Stomach smooth muscle (tissue), 2 donors: ENCODE results near the gene RENBP.

Source experiments
- H3K27ac ChIP-seq: one replicate; pipeline ENCODE4 v1.7.0; 2013; ENCODE audit warnings: mild to moderate bottlenecking, low read length, inconsistent platforms
- H3K27me3 ChIP-seq, 2 donors: one replicate each; pipeline ENCODE4 v1.7.0; 2013; ENCODE audit warnings: low read length in 2 of 2; ENCODE audit not compliant: insufficient read depth in 2 of 2, control insufficient read depth in 1 of 2
- H3K36me3 ChIP-seq, 2 donors: one replicate each; pipeline ENCODE4 v1.7.0; 2013; ENCODE audit warnings: low read length in 2 of 2; ENCODE audit not compliant: control insufficient read depth in 2 of 2, insufficient read depth in 2 of 2
- H3K4me1 ChIP-seq: one replicate; pipeline ENCODE4 v1.7.0; 2013; ENCODE audit warnings: low read length; ENCODE audit not compliant: control insufficient read depth, insufficient read depth
- H3K4me3 ChIP-seq, 2 donors: one replicate each; pipeline ENCODE4 v1.7.0; 2013; ENCODE audit warnings: low read length in 2 of 2
- H3K9ac ChIP-seq, 2 donors: one replicate each; pipeline ENCODE4 v1.7.0; 2013; ENCODE audit warnings: low read length in 2 of 2, mild to moderate bottlenecking in 1 of 2
- H3K9me3 ChIP-seq, 2 donors: one replicate each; pipeline ENCODE4 v1.7.0; 2013; ENCODE audit warnings: low read length in 2 of 2; ENCODE audit not compliant: control insufficient read depth in 2 of 2
- donor health status: healthy.
- donor health status: Pancreatic carcinoma.

Gene RENBP

DNA sequence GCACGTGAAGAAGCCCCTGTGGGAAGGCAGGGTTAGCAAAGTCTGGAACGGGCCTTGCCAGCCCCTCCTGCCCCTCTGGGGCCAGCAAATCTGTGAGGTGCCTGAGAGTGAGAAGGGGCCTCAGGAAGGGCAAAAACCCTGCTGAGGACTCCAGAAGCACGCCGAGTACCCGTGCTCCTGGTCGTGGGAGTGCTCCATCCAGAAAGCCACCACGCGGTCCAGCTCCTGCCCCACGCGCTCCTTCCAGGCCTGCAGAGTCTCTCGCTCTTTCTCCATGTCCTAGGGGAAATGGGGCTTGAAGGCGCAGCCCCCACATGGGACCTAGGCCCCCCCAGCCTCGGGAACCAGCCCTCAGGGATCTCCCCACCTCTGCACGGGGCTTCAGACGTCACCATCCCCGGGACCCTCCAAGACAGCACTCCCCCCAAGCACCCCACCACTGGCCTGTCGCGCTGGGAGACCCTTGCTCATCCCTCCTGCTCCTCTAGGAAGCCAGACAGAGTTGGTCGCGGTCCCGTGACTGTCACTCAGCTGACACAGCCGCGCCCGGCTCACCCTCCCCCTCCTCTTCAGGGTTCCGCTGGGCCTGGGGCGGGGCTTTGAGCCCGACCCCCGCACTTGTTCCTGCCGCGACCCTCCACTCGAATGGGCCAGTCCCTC, at the start of gene RENBP:
TSS of gene RENBP (minus strand) at position 504 of the 660 bp plus-strand sequence. CDS start at position 471, 33 bp downstream.
- Histone ChIP-seq H3K4me1 (peaks cover 28% of the 10 kb centered on the region), H3K27ac (no peak within 1 kb of the TSS), H3K4me3 (peak within 1 kb of the TSS; percentile 49 to 60), H3K9ac (peak within 1 kb of the TSS; percentile 36 to 48), H3K36me3 (no peaks in the 10 kb centered on the region), H3K27me3 (peaks cover 0 to 8% of the 10 kb centered on the region in 2 donors), H3K9me3 (no peaks in the 10 kb centered on the region)

DNA sequence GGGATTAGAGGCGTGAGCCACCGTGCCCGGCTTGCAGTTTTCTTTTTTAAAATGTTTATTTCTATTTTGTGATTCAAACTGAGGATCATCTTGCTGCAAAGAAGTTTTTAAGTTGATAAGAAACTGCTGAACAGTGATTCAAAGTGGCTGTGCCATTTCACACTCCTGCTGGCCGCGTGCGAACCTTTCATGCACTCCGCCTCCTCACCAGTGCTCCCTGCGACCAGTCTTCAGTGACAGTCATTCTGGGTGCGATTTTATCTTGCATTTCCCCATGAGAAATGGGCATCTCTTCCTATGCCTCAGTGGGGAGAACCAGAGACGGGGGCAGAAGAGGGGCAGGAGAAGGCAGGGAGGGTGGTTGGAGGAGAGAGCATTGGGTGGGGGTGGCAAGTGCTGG, 49.5 kb upstream of the RENBP start:
- no peak overlapping the region for H3K27ac ChIP-seq
- peaks cover 0 to 11% of the 10 kb centered on the region in 2 donors for H3K27me3 ChIP-seq
- H3K9me3 ChIP-seq = no peaks in the 10 kb centered on the region
- no peaks in the 10 kb centered on the region for H3K36me3 ChIP-seq
- no peak overlapping the region for H3K4me3 ChIP-seq
- no peaks in the 10 kb centered on the region for H3K4me1 ChIP-seq
- no peak overlapping the region for H3K9ac ChIP-seq

DNA sequence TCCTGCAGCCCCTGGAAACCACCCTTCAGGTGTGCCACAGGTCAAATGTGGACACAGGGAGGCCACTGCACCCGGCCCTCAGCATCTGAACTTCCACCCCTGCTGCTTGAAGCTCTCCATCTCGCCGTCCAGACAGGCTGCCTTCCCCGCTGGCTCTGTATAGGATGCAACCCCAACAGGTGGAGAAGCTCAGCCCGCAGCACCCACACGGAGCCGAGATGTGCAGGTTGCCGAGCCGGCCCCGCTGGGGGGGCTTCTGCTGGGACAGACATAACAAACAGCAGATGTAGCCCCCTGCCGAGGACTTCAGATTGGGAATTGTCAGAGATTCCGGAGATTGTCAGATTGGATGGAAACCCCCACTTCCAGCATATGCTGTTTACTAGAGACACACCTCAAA, 48.6 kb upstream of the RENBP start:
- Histone ChIP-seq H3K27ac (no peak overlapping the region), H3K9me3 (no peaks in the 10 kb centered on the region), H3K27me3 (peaks cover 0 to 11% of the 10 kb centered on the region in 2 donors), H3K9ac (no peak overlapping the region), H3K4me1 (no peaks in the 10 kb centered on the region), H3K36me3 (no peaks in the 10 kb centered on the region), H3K4me3 (no peak overlapping the region)

DNA sequence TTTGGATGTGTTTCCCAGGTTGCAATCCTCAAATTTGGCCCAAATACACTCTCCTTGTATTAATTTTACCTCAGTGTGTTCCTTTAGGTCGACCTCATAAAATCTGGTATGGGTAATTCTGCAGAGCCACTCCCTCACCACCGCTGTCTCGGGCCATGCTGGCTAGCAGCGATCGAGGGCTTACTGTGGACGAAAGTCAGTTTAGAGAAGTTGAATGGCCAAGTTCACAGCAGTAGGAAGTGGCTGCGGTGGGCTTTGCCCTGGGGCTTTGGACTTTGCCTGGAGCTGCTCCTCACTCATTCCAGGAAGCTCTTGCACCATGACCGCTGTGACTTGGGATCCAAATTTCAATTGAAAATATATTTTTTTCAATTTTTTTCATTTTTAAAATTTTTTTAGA, 47.7 kb upstream of the RENBP start:
- Histone ChIP-seq H3K27me3 (peaks cover 0 to 6% of the 10 kb centered on the region in 2 donors), H3K27ac (no peak overlapping the region), H3K4me3 (no peak overlapping the region), H3K9me3 (no peaks in the 10 kb centered on the region), H3K4me1 (no peaks in the 10 kb centered on the region), H3K9ac (no peak overlapping the region), H3K36me3 (no peaks in the 10 kb centered on the region)

DNA sequence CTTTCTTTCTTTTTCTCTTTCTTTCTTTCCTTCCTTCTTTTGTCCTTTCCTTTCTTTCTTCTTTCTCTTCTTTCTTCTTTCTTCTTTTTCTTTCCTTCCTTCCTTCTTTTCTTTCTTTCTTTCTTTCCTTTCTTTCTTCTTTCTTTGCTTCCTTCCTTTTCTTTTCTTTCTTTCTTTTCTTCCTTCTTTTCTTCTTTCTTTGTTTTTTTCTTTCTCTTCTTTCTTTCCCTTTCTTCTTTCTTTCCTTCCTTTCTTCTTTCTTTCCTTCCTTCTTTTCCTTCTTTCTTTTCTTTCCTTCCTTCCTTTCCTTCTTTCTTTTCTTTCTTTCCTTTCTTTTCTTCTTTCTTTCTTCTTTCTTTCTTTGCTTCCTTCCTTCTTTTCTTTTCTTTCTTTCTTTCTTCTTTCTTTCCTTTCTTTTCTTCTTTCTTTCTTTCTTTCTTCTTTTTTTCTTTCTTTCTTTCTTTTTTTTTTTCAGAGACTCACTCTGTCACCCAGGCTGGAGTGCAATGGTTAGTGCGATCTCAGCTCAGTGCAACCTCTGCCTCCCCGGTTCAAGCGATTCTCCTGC, 46.7 kb upstream of the RENBP start:
- Histone ChIP-seq H3K36me3 (no peaks in the 10 kb centered on the region), H3K4me1 (no peaks in the 10 kb centered on the region), H3K9me3 (no peaks in the 10 kb centered on the region), H3K27me3 (peaks cover 0 to 6% of the 10 kb centered on the region in 2 donors), H3K4me3 (no peak overlapping the region), H3K27ac (no peak overlapping the region), H3K9ac (no peak overlapping the region)

DNA sequence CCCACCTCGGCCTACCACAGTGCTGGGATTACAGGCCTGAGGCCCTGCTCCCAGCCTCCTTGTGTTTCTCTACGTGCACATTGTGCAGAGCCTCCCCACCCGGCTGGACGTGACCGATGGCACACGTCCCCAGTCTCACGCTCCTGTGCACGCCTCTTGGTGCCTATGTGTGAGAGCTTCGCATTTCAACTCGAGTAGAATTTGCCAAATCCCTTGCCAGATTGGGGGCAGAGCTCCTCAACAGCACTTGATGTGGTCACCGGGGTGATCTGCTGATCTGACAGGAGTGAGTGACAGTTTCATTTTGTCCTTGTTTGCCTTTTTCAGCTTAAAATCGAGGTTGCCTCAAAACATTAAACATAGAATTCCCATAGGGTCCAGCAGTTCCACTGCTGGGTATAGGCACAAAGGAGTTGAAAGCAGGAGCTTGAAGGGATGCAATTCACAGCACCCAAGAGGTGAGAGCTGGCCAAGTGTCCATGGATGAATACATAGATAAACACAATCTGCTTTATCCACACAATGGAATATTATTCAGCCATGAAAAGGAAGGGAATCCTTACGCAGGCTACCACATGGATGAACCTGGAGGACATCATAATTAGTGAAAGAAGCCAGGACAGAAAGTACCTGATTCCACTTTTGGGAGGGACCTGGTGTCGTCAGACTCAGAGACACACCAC, 45.7 kb upstream of the RENBP start:
- no peak overlapping the region for H3K9ac ChIP-seq
- peaks cover 3% of the 10 kb centered on the region for H3K4me1 ChIP-seq
- H3K36me3 ChIP-seq = no peaks in the 10 kb centered on the region
- H3K27me3 ChIP-seq = peaks cover 0 to 4% of the 10 kb centered on the region in 2 donors
- no peaks in the 10 kb centered on the region for H3K9me3 ChIP-seq
- no peak overlapping the region for H3K4me3 ChIP-seq
- no peak overlapping the region for H3K27ac ChIP-seq

DNA sequence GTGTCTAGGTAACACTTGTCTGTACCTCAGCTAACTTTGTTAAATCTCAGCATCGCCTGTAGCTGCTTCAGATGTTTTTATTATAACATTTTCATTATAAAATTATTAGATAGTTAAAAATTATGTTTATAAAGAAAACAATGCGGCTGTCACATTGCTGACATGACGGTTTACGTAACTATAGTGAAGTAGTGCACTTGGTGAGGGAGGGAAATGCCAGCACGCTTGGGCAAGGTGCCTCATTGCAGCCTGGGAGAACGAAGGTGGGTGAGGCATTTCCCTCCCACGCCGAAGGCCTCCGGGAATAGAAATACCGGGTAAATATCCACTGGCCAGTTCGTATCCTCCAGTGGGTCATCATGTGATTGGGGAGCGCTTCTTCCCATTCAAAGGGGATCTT, 44.0 kb upstream of the RENBP start:
- Histone ChIP-seq H3K27ac (no peak overlapping the region), H3K9ac (no peak overlapping the region), H3K27me3 (peaks cover 0 to 8% of the 10 kb centered on the region in 2 donors), H3K4me3 (no peak overlapping the region), H3K4me1 (peaks cover 5% of the 10 kb centered on the region), H3K36me3 (no peaks in the 10 kb centered on the region), H3K9me3 (no peaks in the 10 kb centered on the region)

DNA sequence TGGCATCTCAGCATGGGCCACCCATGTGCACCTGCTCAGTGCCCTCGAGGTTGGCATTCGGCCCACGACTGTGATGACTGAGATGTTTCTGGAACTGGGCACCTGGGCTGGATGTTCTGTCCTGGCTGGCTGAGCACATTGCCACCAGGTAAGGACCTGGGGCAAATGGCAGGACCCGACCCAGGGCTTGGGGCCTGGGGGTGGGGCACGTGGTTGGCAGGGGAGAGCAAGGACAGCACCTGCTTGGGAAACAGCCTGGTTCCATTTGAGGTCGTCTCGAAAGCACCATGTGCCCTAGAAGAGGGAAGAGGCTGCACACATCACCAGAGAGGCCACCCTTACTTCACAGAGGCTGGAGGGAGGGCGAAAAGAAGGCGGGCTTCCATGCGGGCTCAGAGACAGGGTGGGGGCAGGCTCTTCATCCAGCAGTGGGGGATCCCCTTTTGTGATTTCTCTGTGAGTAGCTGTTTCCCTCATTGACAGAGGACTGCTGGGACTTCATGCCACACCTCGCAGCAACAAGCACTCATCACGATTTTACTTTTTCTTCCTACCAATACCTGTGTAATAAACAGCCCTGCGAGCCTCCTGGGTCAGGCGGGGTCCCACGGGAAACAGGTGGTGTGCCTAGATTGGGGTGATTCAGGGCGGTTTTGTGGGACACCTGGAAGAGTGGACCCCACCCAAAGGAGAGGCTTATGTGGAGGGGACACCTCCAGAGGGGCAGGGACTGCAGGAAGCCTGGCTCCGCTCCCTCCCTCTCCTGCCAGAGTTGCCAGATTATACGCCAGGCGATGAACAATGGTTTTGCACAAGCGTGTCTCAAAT, 40.1 kb upstream of the RENBP start:
- H3K27me3 ChIP-seq = peaks cover 0 to 6% of the 10 kb centered on the region in 2 donors
- no peaks in the 10 kb centered on the region for H3K9me3 ChIP-seq
- H3K4me3 ChIP-seq = no peak overlapping the region
- H3K36me3 ChIP-seq = no peaks in the 10 kb centered on the region
- H3K9ac ChIP-seq = peak overlapping the region in 1 of 2 donors; percentile 45
- no peak overlapping the region for H3K27ac ChIP-seq
- peaks cover 5% of the 10 kb centered on the region for H3K4me1 ChIP-seq

DNA sequence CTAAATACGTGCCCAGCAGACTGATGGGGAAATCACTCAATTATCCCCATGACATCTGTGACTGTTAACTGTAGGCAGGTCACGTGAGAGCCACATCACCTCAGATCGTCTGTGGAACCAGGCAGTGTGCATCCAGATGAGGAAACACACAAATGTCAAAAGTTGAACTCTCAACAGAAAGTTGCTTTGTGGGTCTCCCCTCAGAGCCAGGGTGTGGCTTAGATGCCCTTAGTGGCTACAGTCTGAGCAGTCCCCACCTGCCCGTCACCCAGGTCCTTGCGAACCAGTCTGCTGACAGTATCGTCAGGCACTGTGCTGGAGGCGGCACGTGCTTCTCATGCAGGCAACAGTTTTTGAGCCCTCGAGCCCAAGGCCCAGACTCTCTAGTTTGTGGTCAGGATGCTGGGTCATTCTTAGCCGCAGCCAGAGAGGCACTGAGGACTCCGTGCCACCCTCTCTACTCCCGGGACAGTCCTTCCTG, 38.9 kb upstream of the RENBP start:
- H3K27me3 ChIP-seq = peaks cover 0 to 6% of the 10 kb centered on the region in 2 donors
- no peak overlapping the region for H3K9ac ChIP-seq
- H3K27ac ChIP-seq = no peak overlapping the region
- H3K4me3 ChIP-seq = no peak overlapping the region
- no peaks in the 10 kb centered on the region for H3K36me3 ChIP-seq
- peaks cover 5% of the 10 kb centered on the region for H3K4me1 ChIP-seq
- no peaks in the 10 kb centered on the region for H3K9me3 ChIP-seq

DNA sequence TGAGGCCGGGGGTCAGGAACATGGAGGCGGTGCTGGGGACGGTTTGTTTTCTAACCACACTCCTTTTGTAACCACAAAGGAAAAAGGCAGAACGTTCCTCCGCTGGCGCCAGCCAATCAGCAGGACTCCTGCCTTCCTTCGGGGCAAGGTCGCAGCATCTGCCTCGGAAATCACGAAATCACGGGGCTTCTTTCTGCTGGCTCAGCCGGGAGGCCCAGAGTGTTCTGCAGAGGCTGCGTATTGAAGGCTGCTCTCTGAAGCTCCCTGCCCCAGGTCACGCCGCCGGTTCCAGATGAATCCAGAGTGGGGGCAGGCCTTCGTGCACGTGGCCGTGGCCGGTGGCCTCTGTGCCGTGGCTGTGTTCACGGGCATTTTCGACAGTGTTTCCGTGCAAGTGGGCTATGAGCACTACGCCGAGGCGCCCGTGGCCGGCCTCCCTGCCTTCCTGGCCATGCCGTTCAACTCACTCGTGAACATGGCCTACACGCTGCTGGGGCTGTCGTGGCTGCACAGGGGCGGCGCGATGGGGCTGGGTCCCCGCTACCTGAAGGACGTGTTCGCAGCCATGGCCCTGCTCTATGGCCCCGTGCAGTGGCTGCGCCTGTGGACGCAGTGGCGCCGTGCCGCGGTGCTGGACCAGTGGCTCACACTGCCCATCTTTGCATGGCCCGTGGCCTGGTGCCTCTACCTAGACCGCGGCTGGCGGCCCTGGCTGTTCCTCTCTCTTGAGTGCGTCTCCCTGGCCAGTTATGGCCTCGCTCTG, 37.5 kb upstream of the RENBP start:
- H3K9me3 ChIP-seq = no peaks in the 10 kb centered on the region
- H3K9ac ChIP-seq = no peak overlapping the region
- H3K27me3 ChIP-seq = peaks cover 0 to 6% of the 10 kb centered on the region in 2 donors
- H3K4me1 ChIP-seq = peaks cover 5% of the 10 kb centered on the region
- no peaks in the 10 kb centered on the region for H3K36me3 ChIP-seq
- H3K4me3 ChIP-seq = no peak overlapping the region
- no peak overlapping the region for H3K27ac ChIP-seq
